Pulmonary artery endothelial cell (primary cell): ENCODE results near the gene A3GALT2. TPM values are rescaled to one million over a fixed set of nuclear protein-coding genes. Genes with fewer than 3 reads are reported as not detected.

ENCODE experiments used
- DNase-seq: peaks from one replicate; pipeline ENCODE4 v3.0.0-alpha.2; 2011; ENCODE audit warnings: low read depth, low spot score
- total RNA-seq: library from RNA; depleted of rRNA; stranded (reverse); fragments of >200 nt; gene quantifications from 2 replicates; pipeline ENCODE4 v1.2.3, GENCODE V29; 2014

Gene A3GALT2
- total RNA-seq, 1 donor from 2014 or later = not detected

DNA sequence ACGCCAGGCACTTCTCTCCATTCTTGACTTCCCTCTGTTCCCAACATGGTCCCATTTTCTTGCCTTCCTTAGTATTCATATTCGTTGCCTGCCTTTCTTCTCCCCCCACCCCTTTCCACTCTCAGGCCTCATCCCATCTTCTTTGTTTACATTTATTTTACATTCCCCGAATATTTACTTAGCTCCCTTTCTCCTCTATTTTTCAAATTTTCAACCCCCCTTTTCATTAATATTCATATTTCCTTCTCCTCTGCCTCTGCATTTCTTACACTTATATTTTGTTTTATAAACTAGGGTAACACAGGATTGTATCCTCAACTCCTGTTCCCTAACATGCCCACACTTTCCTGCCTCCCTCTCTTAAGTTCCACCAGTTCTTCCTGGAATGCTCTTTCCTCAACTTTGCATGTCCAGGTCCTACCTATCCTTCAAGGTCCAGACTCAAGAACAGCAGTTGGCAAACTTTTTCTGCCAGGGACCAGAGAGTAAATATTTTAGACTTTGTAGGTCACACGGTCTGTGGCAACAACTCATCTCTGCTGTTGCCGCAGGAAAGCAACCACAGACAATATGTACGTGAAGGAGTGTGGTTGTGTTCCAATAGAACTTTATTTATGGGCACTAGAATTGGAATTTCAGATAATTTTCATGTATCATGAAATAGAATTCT, 29.8 kb upstream of the A3GALT2 start:
- DNase-seq = no peak

DNA sequence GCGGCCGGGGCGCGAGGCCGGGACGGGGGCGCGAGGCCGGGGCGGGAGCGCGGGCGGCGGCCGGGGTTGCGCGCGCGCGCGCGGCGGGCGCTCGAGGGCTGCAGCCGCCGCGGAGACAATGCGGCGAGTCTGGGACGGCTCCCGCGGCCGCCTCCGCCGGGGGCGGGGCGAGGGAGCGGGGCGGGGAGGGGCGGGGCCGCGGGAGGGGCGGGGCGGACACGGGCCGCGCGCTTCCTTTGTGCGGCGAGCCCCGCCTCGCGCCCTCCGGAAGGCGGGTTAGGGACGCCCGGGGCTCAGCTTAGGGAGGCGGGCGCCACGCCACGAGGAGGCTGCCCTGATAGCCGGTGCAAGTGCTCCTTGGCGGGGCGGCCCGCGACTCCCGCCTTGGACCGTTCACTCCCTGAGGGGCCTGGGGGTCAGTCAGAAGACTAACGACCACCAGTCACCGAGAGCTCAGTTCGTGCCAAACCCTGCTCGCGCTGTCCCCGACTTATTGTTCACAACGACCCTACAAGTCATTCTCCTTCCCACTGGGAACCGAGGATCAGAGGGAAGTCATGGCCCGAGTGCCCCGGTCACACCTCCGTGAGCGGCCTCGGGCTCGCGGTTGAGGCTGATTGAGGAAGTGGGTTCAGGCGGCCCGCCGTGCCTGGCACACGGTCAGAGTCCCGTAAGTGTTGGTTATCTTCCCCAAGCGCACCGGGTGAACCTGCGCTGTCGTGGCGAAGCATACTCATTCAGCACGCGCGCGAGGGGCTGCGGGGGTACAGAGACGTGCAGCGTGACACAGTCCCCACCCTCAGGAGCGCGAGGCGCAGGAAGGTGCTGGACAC, 29.1 kb upstream of the A3GALT2 start:
- no peak for DNase-seq

DNA sequence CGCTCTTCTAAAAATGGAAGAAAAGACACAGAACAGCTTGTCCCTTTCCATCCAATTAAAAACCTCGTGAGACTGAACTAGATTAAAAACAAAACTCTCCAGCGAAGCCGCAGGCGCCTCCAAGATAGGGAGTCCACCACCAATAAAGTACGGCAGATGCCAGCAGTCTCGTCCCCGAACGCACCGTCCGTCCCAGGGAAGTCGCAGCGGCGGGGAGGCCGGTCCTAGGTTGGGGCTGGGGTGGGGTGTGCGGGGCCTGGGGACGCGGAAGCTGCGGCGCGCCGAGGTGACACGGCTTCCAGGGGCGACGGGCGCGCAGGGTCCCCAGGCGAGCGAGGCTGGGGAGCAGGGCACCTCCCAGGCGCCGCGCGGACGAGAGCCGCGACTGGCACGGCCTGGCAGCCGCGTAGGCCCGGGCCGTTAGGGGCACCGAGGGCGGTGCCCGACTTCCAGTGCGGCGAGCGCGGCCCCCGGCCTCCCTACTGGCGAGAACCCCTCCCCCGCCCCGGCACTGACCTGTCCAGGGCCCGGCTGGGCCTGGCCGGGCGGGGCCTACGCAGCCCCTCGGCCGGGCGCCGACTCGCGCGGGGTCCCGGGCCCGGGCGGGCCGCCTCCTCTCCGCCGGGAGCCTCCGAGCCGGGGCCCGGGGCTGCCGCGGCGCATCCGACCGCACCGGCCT, 28.3 kb upstream of the A3GALT2 start:
- no peak for DNase-seq

- no peak for DNase-seq
Observed at GRCh38 chr1:33348676-33349080, 27.8 kb upstream of the A3GALT2 start.

- DNase-seq = no peak
Observed at GRCh38 chr1:33348194-33348593, 27.3 kb upstream of the A3GALT2 start.

DNA sequence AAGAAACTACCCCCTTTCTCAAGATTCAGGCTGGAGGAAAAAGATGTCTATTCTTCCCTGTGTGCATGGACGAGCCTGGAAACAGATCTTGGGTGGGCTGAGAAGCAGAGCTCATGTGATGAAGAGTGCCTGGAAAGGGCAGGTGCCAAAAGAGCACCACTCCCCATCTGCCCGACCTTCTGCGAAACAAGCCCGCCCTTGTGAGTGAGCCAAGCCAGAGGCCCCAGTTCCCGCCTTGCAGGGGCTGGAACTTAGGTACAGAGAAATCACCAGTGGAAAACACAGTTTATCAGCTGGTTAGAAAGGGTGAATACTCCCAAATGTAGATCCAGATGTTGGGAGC, 26.7 kb upstream of the A3GALT2 start:
- no peak for DNase-seq

DNA sequence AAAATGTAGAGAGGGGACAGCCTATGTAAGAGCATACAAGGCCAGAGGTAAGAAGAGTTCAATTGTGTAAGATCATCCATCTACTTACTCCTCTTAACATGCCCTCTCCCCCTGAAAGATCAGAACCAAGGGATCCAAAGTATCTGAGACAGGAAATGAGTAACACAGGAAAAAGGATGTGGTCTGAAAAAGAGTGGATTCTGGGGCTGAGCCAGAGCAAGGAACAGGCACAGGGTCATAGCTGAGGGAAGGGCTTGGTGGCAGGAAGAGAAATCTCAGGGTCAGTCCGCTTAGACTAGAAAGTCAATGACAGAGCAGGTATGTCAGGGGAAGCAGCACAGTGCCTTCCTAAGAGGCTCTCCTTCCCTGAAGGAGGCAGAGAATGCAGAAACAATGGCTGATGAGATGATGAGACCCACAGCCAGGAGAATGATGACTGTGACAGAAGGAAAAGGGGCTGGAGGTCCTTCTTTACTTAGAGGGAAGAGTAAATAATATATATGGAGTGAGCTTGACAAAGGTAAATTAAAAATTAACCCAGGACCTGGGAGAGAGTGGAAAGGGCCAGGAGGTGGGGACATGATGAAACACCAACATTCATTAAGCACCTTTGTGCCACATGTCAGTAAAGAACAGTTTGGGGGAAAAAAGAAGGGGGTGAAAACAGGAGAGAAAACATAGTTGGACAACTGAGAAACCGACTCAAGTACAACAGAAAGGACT, 26.2 kb upstream of the A3GALT2 start:
- peak; percentile 69 for DNase-seq

DNA sequence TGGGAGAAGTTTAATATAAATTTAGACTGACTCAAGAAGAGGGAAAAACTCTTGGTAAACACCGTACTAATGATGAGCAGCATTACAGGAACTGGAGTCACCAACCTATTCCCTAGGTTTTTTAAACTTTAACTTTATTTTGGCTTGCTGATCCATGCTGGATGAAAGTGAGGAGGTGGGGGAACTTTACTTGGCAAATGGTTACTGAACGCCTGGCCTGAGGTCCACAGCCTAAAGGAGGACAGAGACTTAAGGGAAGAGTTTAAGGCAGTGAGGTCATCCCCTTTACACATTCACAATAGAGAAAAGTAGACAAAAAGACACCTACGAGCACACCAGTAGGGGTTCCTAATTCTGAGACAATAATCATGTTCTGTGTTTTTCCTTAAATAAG, 25.6 kb upstream of the A3GALT2 start:
- DNase-seq = no peak

DNA sequence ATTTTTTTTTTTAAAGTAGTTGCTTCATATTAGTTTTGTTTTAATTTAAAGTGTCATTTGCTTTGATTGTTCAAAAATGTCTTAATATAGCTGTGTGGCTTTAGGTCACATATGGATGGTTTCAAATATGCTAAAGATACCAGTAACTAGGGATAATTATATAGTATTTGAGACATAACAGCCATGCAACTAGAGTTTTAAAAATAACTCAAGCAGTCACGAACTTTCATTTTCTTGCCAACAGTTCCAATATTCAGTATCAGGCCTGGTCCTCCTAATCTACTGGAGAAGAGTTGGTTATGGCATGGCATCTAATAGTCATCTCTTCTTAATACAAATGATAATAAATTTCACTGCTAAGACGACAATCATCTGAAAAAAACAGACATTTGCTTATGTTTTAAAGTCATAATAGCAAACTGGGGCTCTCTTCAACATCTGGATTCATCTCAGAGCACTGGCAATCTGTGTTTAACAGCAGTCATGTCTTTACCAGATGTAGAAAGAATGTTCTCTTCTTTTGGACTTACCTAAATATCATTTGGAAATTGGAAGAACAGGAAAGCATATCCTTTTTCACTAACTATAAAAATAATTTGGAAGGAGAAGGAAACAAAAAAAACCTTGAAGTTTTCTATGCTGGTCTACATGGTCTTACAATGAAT, 24.1 kb upstream of the A3GALT2 start:
- no peak for DNase-seq

DNA sequence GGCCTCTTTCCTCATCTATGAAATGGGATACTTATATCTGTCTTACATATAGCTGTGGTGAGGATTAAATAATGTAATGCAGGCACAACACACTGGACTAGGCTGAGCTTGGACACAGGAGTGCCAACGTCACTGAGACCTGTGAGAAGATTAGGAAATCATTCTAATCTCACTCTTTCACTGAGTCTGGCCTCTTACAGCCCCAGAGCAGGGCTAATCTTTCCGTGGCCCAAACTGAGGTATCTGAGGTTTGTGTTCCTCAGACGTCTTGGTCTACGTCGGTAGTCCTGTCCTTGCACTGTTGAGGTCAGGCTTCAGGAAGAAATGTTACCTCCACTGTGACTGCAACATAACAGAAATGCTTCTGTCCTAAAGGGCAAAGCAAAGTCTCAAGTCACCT, 22.6 kb upstream of the A3GALT2 start:
- no peak for DNase-seq

DNA sequence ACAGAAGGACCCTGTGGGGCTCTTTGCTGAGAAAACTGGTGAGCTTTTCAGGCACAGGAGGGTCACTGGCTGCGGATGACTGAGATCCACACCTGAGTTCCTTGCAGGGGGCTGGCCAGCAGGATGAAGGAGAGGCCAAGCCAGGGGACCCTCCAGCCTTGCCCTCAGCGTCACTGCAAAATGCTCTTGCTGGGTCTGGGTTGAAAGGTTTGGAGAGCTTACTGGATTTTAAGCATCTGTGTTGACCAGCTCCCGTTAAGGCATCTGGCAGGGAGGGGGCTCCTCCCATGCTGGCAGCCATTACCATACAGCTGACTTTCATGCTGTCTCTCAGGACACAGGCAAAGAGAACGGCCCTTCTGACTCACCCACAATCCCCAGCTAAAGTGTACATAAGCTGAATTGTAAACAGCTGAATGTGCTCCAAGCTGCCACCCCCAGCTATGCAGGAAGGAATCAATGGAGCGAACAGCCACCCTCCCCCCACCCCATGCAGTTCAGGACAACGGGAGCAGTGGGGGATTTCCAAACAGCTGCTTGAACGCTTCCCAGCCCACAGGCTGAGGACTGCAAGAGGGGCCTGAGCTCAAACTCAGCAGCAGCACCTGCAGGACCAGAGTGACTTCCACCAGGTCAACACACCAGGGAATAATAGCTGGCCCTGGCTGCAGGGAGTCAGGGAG, 21.3 kb upstream of the A3GALT2 start:
- DNase-seq = peak; percentile 89

GRCh38 chr1:33341190-33341589, 20.3 kb upstream of the A3GALT2 start:
- no peak for DNase-seq

DNA sequence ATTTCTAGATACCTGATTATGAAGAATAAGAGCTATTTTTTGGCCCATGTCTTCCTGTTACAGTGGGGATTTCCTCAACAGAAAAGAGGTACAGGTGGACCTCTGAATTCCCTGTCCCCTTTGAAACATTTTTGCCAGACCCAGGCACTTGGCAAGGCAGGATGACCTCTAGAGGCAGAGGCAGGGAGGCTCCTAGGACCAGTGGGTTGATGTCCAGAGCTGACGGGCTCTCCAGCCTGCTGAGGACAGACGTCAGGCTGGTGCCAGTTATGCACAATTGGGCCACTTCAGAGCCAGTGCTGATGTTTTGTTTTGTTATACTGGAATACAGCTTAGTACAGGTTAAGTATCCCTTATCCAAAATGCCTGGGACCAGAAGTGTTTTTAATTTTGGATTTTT, 18.5 kb upstream of the A3GALT2 start:
- no peak for DNase-seq

DNA sequence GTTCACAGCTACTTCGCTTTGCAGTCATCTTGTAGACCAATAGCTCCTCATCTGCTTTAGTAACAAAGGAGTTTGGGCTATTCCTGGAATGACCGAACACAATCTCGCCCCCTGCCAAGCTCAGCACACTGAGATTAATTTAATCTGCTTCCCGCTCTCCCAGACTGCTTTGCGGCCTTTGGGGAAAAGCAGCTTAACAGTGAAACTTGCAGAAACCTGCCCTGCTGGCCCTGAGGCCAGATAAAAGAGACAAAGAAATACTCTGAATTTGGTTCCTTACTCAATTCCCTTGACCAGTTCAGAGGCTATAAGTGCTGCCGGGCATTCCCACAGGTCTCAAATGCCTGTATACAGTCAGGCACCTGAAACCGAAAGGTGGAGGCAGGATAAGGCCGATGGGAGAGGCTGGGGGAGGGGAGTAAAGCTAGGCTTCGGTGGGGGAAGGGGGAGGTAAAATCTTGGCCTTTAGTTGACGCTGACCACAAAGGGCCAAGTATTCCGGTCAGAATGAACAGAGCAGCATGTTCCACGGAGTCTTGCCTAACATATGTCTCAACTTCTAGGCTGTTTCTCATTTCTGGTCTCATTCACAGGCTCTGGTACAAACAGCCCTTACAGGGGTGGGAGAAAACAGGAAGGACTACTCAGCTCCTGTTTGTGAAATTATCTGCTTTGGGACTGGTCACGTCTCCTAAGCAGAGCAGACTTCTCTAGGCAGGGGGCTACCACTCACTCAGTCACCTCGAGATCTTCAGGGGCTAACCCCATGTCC, 17.7 kb upstream of the A3GALT2 start:
- no peak for DNase-seq

GRCh38 chr1:33338048-33338439, 17.1 kb upstream of the A3GALT2 start:
- no peak for DNase-seq

GRCh38 chr1:33337441-33337840, 16.5 kb upstream of the A3GALT2 start:
- DNase-seq = no peak

DNA sequence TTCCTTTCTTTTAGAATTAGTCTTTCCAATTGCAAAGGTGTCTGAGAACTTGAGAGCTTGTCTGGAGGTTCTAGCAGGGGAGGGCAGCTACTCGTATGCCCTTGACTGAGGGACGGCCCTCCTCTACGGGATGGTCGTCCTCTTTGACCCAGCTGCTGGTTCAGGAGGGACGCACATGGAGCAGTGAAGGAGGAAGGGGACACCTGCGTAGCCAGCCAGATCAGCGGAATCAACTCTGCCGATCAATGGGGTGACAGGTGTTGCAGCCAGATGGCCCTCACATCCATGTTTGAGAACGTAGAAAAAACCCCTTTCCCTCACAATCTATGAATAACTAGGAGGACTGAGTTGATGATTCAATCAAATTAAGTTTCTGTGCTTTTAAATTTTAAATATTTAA, 15.7 kb upstream of the A3GALT2 start:
- no peak for DNase-seq

DNA sequence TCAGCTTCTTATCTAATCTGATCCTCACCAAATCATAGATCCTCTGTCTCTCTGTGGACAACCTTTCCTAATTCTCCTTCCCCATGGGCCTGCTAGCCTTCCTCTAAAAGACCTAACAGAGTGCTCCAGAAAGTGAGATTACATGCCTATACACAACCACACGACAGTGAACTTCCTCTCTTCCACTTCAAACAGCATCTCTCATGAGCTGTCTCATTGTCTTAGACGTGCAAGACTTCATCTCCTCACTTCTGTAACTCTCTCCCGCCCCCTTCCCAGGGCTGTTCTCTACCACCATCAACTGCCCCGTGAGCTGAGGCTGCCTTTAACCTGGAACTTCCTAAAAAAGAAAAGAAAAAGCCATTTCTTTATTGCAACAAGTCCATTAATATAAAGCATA, 14.1 kb upstream of the A3GALT2 start:
- DNase-seq = no peak

GRCh38 chr1:33334081-33334552, 13.2 kb upstream of the A3GALT2 start:
- no peak for DNase-seq

DNA sequence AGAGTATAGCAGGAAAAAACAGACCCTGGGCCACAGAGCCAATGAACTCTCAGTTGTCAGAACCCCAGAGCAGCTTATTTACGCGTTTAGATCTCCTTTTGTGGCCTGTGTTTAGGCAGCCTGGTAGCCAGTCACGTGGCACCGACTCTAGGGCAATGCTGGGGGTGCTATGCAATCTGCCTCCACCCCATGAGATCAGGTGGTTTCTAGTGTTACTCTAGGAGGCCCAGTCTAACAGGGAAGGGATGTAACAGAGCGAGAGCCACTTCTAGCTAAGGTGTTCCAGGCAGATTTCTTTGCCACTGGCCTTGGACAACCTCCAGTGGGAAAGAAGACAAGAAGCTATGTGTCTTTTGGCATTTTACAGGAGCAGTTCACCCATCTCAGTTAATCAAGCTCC, 12.0 kb upstream of the A3GALT2 start:
- DNase-seq = no peak
